Neuronal stem cell (in vitro differentiated cells): Measurements from ENCODE around the gene CDK5.

ENCODE experiments used
- DNase-seq: peaks from one replicate; pipeline ENCODE4 v3.0.0-alpha.2; 2013; ENCODE audit warnings: low spot score
- H2AFZ ChIP-seq: one replicate; pipeline ENCODE4 v1.6.1; 2013; ENCODE audit warnings: mild to moderate bottlenecking, low read length, inconsistent platforms
- H2AK5ac ChIP-seq: 2 replicates; pipeline ENCODE4 v1.6.1; 2013; ENCODE audit warnings: low read depth, mild to moderate bottlenecking, inconsistent platforms, low read length, moderate library complexity, mixed read lengths
- H2BK120ac ChIP-seq: 2 replicates; pipeline ENCODE4 v1.6.1; 2013; ENCODE audit warnings: low read depth, mild to moderate bottlenecking, inconsistent platforms, low read length, moderate library complexity, mixed read lengths
- H2BK12ac ChIP-seq: one replicate; pipeline ENCODE4 v1.6.1; 2013; ENCODE audit warnings: low read length, inconsistent platforms
- H2BK15ac ChIP-seq: 2 replicates; pipeline ENCODE4 v1.6.1; 2013; ENCODE audit warnings: mild to moderate bottlenecking, low read length, inconsistent platforms, mixed read lengths
- H2BK5ac ChIP-seq: one replicate; pipeline ENCODE4 v1.6.1; 2013; ENCODE audit warnings: inconsistent platforms, mild to moderate bottlenecking, low read length, moderate library complexity
- H3K14ac ChIP-seq: one replicate; pipeline ENCODE4 v1.6.1; 2013; ENCODE audit warnings: low read length, inconsistent platforms
- H3K18ac ChIP-seq: 2 replicates; pipeline ENCODE4 v1.6.1; 2013; ENCODE audit warnings: low read length, inconsistent platforms
- H3K23ac ChIP-seq: 2 replicates; pipeline ENCODE4 v1.6.1; 2013; ENCODE audit warnings: low read depth, mild to moderate bottlenecking, mixed read lengths, low read length, inconsistent platforms; ENCODE audit not compliant: poor library complexity
- H3K27ac ChIP-seq: replicated peaks from 3 replicates; pipeline ENCODE4 v1.5.1; 2013; ENCODE audit warnings: low read length, inconsistent platforms
- H3K27me3 ChIP-seq, 3 experiments: 2 replicates each; pipeline ENCODE4 v1.6.1; 2013; ENCODE audit warnings: low read length in 3 of 3, mild to moderate bottlenecking in 2 of 3, inconsistent platforms in 1 of 3, low read depth in 1 of 3, mixed read lengths in 1 of 3, moderate library complexity in 1 of 3; ENCODE audit not compliant: control insufficient read depth in 3 of 3, insufficient read depth in 3 of 3
- H3K36me3 ChIP-seq, 2 donors: replicated peaks in 1 of 2; 2 replicates each; pipeline ENCODE4 v1.6.1; 2013; ENCODE audit warnings: low read length in 2 of 2; ENCODE audit not compliant: control insufficient read depth in 2 of 2, insufficient read depth in 2 of 2
- H3K4ac ChIP-seq: 2 replicates; pipeline ENCODE4 v1.6.1; 2013; ENCODE audit warnings: inconsistent platforms, mild to moderate bottlenecking, low read length, moderate library complexity
- H3K4me1 ChIP-seq, 2 donors: 1 replicate in 1 of 2; 2 replicates in 1 of 2; pipeline ENCODE4 v1.6.1; 2013; ENCODE audit warnings: low read length in 2 of 2, low read depth in 1 of 2; ENCODE audit not compliant: control insufficient read depth in 2 of 2, insufficient read depth in 1 of 2
- H3K4me2 ChIP-seq: one replicate; pipeline ENCODE4 v1.6.1; 2013; ENCODE audit warnings: mild to moderate bottlenecking, low read length, inconsistent platforms; ENCODE audit not compliant: insufficient read depth, poor library complexity, severe bottlenecking
- H3K4me3 ChIP-seq, 2 donors: 2 replicates each; pipeline ENCODE4 v1.5.1; 2013; ENCODE audit warnings: low read length in 2 of 2, mild to moderate bottlenecking in 2 of 2, inconsistent platforms in 1 of 2, moderate library complexity in 1 of 2
- H3K79me1 ChIP-seq: one replicate; pipeline ENCODE4 v1.6.1; 2013; ENCODE audit warnings: low read depth, mild to moderate bottlenecking, inconsistent platforms, low read length, moderate library complexity
- H3K9ac ChIP-seq: one replicate; pipeline ENCODE4 v1.6.1; 2013; ENCODE audit warnings: mild to moderate bottlenecking, low read depth, low read length, inconsistent platforms; ENCODE audit not compliant: poor library complexity
- H3K9me3 ChIP-seq, 2 donors: replicated peaks in 1 of 2; 2 replicates each; pipeline versions ENCODE3 to v1.6.1; 2013; ENCODE audit warnings: low read length in 2 of 2, mild to moderate bottlenecking in 2 of 2, inconsistent platforms in 1 of 2, low read depth in 1 of 2, mixed read lengths in 1 of 2, moderate library complexity in 1 of 2; ENCODE audit not compliant: control insufficient read depth in 2 of 2, insufficient read depth in 1 of 2
- H4K8ac ChIP-seq: one replicate; pipeline ENCODE4 v1.6.1; 2013; ENCODE audit warnings: low read depth, mild to moderate bottlenecking, inconsistent platforms, low read length, moderate library complexity
- H4K91ac ChIP-seq: one replicate; pipeline ENCODE4 v1.6.1; 2013; ENCODE audit warnings: low read length, low read depth, mild to moderate bottlenecking, inconsistent platforms; ENCODE audit not compliant: poor library complexity
- WGBS, 2 donors: extraction: QIAGEN DNeasy Blood & Tissue Kit; methylation state at CpG; one replicate each; pipeline ENCODE4 v1.1.7; 2013; ENCODE audit warnings: missing lambda C conversion rate in 2 of 2, mixed read lengths in 1 of 2; ENCODE audit not compliant: insufficient read length in 2 of 2, insufficient replicate concordance in 1 of 2; ENCODE audit errors: extremely low coverage in 2 of 2; 5-methylcytosine and 5-hydroxymethylcytosine counted together

CDK5 gene

GRCh38 chr7:151025924-151026671 is 31.6 kb downstream of the CDK5 start:
- Histone ChIP-seq H3K4me1 (peaks cover 6 to 16% of the 10 kb centered on the region in 2 donors), H3K9ac (no peak overlapping the region), H3K23ac (no peak overlapping the region), H3K4me3 (no peak overlapping the region), H3K14ac (no peak overlapping the region), H3K4me2 (no peak overlapping the region), H3K18ac (no peak overlapping the region), H2BK5ac (no peak overlapping the region), H3K27me3 (no peaks in the 10 kb centered on the region), H2BK120ac (no peak overlapping the region), H3K9me3 (no peaks in the 10 kb centered on the region), H4K8ac (no peak overlapping the region), H3K79me1 (peaks cover 2% of the 10 kb centered on the region), H3K36me3 (no peaks in the 10 kb centered on the region), H2BK12ac (no peak overlapping the region), H3K27ac (no peak overlapping the region), H2AK5ac (peak overlapping the region; percentile 60), H2BK15ac (peak overlapping the region; percentile 30), H4K91ac (no peak overlapping the region), H3K4ac (no peak overlapping the region), H2AFZ (no peak overlapping the region)
- DNase-seq, result no peak
- WGBS, 2 donors, result no CpG with 5 or more reads among the region's 4 CpGs

- peak within 1 kb of the TSS; percentile 72 for H3K4ac ChIP-seq
- no peak within 1 kb of the TSS for H2AFZ ChIP-seq
- H3K14ac ChIP-seq, result no peak within 1 kb of the TSS
- H2BK12ac ChIP-seq, result peak within 1 kb of the TSS; percentile 69
- no peak within 1 kb of the TSS for H3K27ac ChIP-seq
- whole genome bisulfite sequencing, 2 donors, result no CpG with 5 or more reads among the region's 4 CpGs
- H4K91ac ChIP-seq, result no peak within 1 kb of the TSS
- no peaks in the 10 kb centered on the region for H3K9me3 ChIP-seq
- peak within 1 kb of the TSS; percentile 72 for H2AK5ac ChIP-seq
- no peak within 1 kb of the TSS for H3K9ac ChIP-seq
- peak within 1 kb of the TSS; percentile 1 for H4K8ac ChIP-seq
- H3K79me1 ChIP-seq, result peaks cover 2% of the 10 kb centered on the region
- H3K4me2 ChIP-seq, result no peak within 1 kb of the TSS
- H3K27me3 ChIP-seq, result no peaks in the 10 kb centered on the region
- peak within 1 kb of the TSS; percentile 84 for H3K18ac ChIP-seq
- H2BK120ac ChIP-seq, result peak within 1 kb of the TSS; percentile 56
- H3K4me1 ChIP-seq, result peaks cover 22 to 30% of the 10 kb centered on the region in 2 donors
- no peak within 1 kb of the TSS for H3K4me3 ChIP-seq
- no peaks in the 10 kb centered on the region for H3K36me3 ChIP-seq
- H2BK15ac ChIP-seq, result peak within 1 kb of the TSS; percentile 81
- no peak for DNase-seq
- peak within 1 kb of the TSS; percentile 73 for H2BK5ac ChIP-seq
- H3K23ac ChIP-seq, result peak within 1 kb of the TSS; percentile 87
Measured at GRCh38 chr7:151024435-151025056, 33.2 kb downstream of the CDK5 start, which contains the start of gene ATG9B. ATG9B (minus strand) TSS chr7:151024494; CDS start chr7:151024423, 71 bp downstream.

GRCh38 chr7:151023232-151023631 is 34.5 kb downstream of the CDK5 start:
- H2AK5ac ChIP-seq, result peak overlapping the region; percentile 72
- H2BK12ac ChIP-seq, result peak overlapping the region; percentile 69
- peak overlapping the region; percentile 79 for H2BK120ac ChIP-seq
- WGBS, 2 donors, result no CpG with 5 or more reads among the region's 10 CpGs
- no peak overlapping the region for H4K91ac ChIP-seq
- no peak overlapping the region for H3K4me3 ChIP-seq
- no peak overlapping the region for H3K9ac ChIP-seq
- H3K4me2 ChIP-seq, result no peak overlapping the region
- H3K14ac ChIP-seq, result no peak overlapping the region
- peaks cover 26 to 36% of the 10 kb centered on the region in 2 donors for H3K4me1 ChIP-seq
- H3K23ac ChIP-seq, result peak overlapping the region; percentile 87
- peak overlapping the region; percentile 92 for H4K8ac ChIP-seq
- no peak for DNase-seq
- peak overlapping the region; percentile 72 for H3K4ac ChIP-seq
- no peak overlapping the region for H3K27ac ChIP-seq
- peak overlapping the region; percentile 65 for H2BK15ac ChIP-seq
- H3K9me3 ChIP-seq, result peaks cover 0 to 2% of the 10 kb centered on the region in 2 donors
- H2AFZ ChIP-seq, result no peak overlapping the region
- H3K36me3 ChIP-seq, result no peaks in the 10 kb centered on the region
- H3K27me3 ChIP-seq, result peaks cover 0 to 12% (median 0%) of the 10 kb centered on the region in 3 experiments
- peak overlapping the region; percentile 84 for H3K18ac ChIP-seq
- peak overlapping the region; percentile 73 for H2BK5ac ChIP-seq
- peaks cover 2% of the 10 kb centered on the region for H3K79me1 ChIP-seq

- no peak for DNase-seq
- H3K27ac ChIP-seq, result peak overlapping the region; percentile 89
- H3K4me1 ChIP-seq, result peaks cover 25 to 33% of the 10 kb centered on the region in 2 donors
- H3K14ac ChIP-seq, result no peak overlapping the region
- H4K8ac ChIP-seq, result no peak overlapping the region
- H2BK12ac ChIP-seq, result peak overlapping the region; percentile 27
- peaks cover 2% of the 10 kb centered on the region for H3K79me1 ChIP-seq
- H2BK15ac ChIP-seq, result no peak overlapping the region
- peak overlapping the region; percentile 13 for H3K18ac ChIP-seq
- H4K91ac ChIP-seq, result no peak overlapping the region
- H2AK5ac ChIP-seq, result no peak overlapping the region
- H3K4me2 ChIP-seq, result peak overlapping the region; percentile 19
- H2BK120ac ChIP-seq, result no peak overlapping the region
- no peak overlapping the region for H3K23ac ChIP-seq
- peak overlapping the region; percentile 92 for H2AFZ ChIP-seq
- H3K9ac ChIP-seq, result no peak overlapping the region
- no CpG with 5 or more reads among the region's 7 CpGs for WGBS, 2 donors
- H3K9me3 ChIP-seq, result peaks cover 0 to 2% of the 10 kb centered on the region in 2 donors
- peaks cover 0 to 18% (median 0%) of the 10 kb centered on the region in 3 experiments for H3K27me3 ChIP-seq
- H3K36me3 ChIP-seq, result no peaks in the 10 kb centered on the region
- no peak overlapping the region for H3K4ac ChIP-seq
- H2BK5ac ChIP-seq, result no peak overlapping the region
- H3K4me3 ChIP-seq, result peak overlapping the region in 1 of 2 donors; percentile 37
Measured at GRCh38 chr7:151020231-151020630, 37.5 kb downstream of the CDK5 start.
